Activated naive CD8-positive, alpha-beta T cell treated with anti-CD3 and anti-CD28 coated beads, Interleukin-2, amount 10 ng/mL, durations not matched to agents 7 days and 5 days (primary cell): ENCODE data around the gene ULK1. TPM values are rescaled to one million over a fixed set of nuclear protein-coding genes. Genes with fewer than 3 reads are reported as not detected.

Experiments used
- ATAC-seq: fragments of 150-1000 bp; cut with Tn5 transposase; one replicate; pipeline ENCODE4 v1.10.0; 2021; ENCODE audit warnings: low read depth, moderate library complexity
- POLR2A ChIA-PET: fragments of 350-600 bp; sonication (Branson Sonifier 250); formaldehyde crosslinking; loops from one replicate; lab custom pipeline; 2021; ENCODE audit warnings: antibody characterized with exemption; lab: Charles Lee
- DNase-seq: peaks from one replicate; pipeline ENCODE4 v3.0.0; 2021
- H3K27ac Mint-ChIP-seq: one replicate; pipeline ENCODE4 v1.8.0; 2022; ENCODE audit warnings: mild to moderate bottlenecking, mixed read lengths
- H3K27me3 Mint-ChIP-seq: one replicate; pipeline ENCODE4 v1.8.0; 2022; ENCODE audit warnings: mild to moderate bottlenecking, moderate library complexity, mixed read lengths
- H3K36me3 Mint-ChIP-seq: one replicate; pipeline ENCODE4 v1.8.0; 2021; ENCODE audit warnings: mild to moderate bottlenecking, mixed read lengths
- H3K4me1 Mint-ChIP-seq: one replicate; pipeline ENCODE4 v1.8.0; 2021; ENCODE audit warnings: mixed read lengths
- H3K4me3 Mint-ChIP-seq: one replicate; pipeline ENCODE4 v1.8.0; 2022; ENCODE audit warnings: mild to moderate bottlenecking, moderate library complexity, mixed read lengths
- H3K9me3 Mint-ChIP-seq: one replicate; pipeline ENCODE4 v1.8.0; 2021; ENCODE audit warnings: mixed read lengths
- total RNA-seq, 2 experiments: library from RNA; stranded (reverse); gene quantifications; one replicate each; pipeline ENCODE4 v1.2.3, GENCODE V29; 2021

Gene ULK1
- total RNA-seq, 2 experiments from 2014 or later = 32.6 to 33.2 TPM

GRCh38 chr12:131962069-131962468 is 67.6 kb downstream of the ULK1 start:
- H3K9me3 Mint-ChIP-seq = no peaks in the 10 kb centered on the region
- no peaks in the 10 kb centered on the region for H3K27me3 Mint-ChIP-seq
- H3K36me3 Mint-ChIP-seq = peaks cover 6% of the 10 kb centered on the region
- H3K27ac Mint-ChIP-seq = peak overlapping the region; percentile 10
- POLR2A ChIA-PET = no interaction called here
- H3K4me1 Mint-ChIP-seq = peaks cover 32% of the 10 kb centered on the region
- ATAC-seq (no peak), DNase-seq (no peak)
- no peak overlapping the region for H3K4me3 Mint-ChIP-seq

DNA sequence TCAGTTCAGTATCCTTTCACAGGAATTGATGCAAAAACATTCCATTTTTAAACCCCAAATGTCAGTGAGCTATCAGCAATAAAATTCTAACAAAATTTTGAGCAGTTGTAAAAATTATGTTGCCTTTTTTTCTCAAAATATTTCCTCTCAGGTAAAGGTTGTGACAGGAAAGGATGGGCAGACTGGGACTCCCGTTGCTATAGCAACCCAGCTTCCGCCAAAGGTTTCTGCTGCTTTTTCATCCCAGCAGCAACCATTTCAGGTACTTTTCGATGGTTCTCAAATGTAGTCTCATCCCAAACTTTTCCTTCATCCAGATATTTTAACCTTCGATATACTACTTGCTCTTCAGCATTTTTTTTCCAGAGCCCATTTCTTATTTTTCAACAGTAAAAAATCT is 69.0 kb downstream of the ULK1 start:
- DNase-seq = no peak
- Mint-ChIP-seq H3K4me1 (peaks cover 28% of the 10 kb centered on the region), H3K36me3 (peaks cover 12% of the 10 kb centered on the region), H3K9me3 (no peaks in the 10 kb centered on the region), H3K27me3 (no peaks in the 10 kb centered on the region), H3K27ac (no peak overlapping the region), H3K4me3 (peak overlapping the region; percentile 10)
- POLR2A ChIA-PET = no interaction called here
- no peak for ATAC-seq

DNA sequence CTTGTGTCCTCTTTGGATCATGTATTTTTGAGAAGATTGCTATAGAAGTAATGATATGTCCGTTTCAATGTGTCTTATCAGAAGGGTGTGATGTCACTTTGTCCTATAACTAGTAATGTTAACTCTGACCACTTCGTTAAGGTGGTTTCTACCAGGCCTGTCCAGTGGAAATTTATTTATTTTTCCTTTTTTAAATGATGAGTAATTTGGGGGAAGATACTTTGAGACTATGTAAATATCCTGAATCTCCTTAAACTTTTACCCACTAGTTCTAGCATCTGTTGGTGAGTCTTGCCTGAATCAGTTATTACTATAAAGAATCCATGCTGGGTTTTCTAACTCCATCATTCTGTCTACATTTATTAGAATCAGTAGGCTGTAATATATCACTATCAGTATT is 70.7 kb downstream of the ULK1 start:
- H3K27me3 Mint-ChIP-seq = no peaks in the 10 kb centered on the region
- no peak overlapping the region for H3K4me3 Mint-ChIP-seq
- ATAC-seq = no peak
- DNase-seq = no peak
- H3K27ac Mint-ChIP-seq = no peak overlapping the region
- peaks cover 15% of the 10 kb centered on the region for H3K36me3 Mint-ChIP-seq
- H3K4me1 Mint-ChIP-seq = peaks cover 21% of the 10 kb centered on the region
- no peaks in the 10 kb centered on the region for H3K9me3 Mint-ChIP-seq
- POLR2A ChIA-PET = no interaction called here

- POLR2A ChIA-PET = no interaction called here
- Mint-ChIP-seq H3K9me3 (no peaks in the 10 kb centered on the region), H3K27ac (no peak overlapping the region), H3K36me3 (peaks cover 11% of the 10 kb centered on the region), H3K27me3 (no peaks in the 10 kb centered on the region), H3K4me3 (no peak overlapping the region), H3K4me1 (peaks cover 5% of the 10 kb centered on the region)
- ATAC-seq (no peak), DNase-seq (no peak)
Measured at GRCh38 chr12:131971226-131971625, 76.8 kb downstream of the ULK1 start.

Other genes with a start within 250 kb of the ULK1 start
- gene SFSWAP, start 183.5 kb upstream of the ULK1 start, total RNA-seq = 10 to 100 TPM; 65.5 to 67.8 TPM
- gene MMP17, start 66.2 kb upstream of the ULK1 start, total RNA-seq = under 1 TPM; 0.36 to 0.54 TPM
- gene PUS1, start 34.7 kb downstream of the ULK1 start, total RNA-seq = 10 to 100 TPM; 45.3 to 48.6 TPM
- gene EP400, start 55.3 kb downstream of the ULK1 start, total RNA-seq = 10 to 100 TPM; 66.7 to 70.2 TPM
- 10 to 100 TPM; 31.9 to 33.5 TPM for gene DDX51, start 249.7 kb downstream of the ULK1 start, total RNA-seq
- gene NOC4L, start 249.8 kb downstream of the ULK1 start, total RNA-seq = 10 to 100 TPM; 29.3 to 29.4 TPM